HG03520 (cell line): Measurements from ENCODE around the gene CEACAM21.
"Not testable (repeated sequence)": the region's sequence is repeated elsewhere in the genome, so short reads cannot be mapped to it uniquely, and the experiment has no call there.

Experiments used
- ATAC-seq: cut with Tn5 transposase; IDR thresholded peaks from one replicate; pipeline ENCODE4 v1.9.1; 2021; ENCODE audit warnings: mild to moderate bottlenecking, moderate library complexity; ENCODE audit not compliant: unreplicated experiment

CEACAM21 gene

GRCh38 chr19:41548954-41549688 is 26.8 kb upstream of the CEACAM21 start:
- ATAC-seq = peak; percentile 51

- ATAC-seq = no peak
Observed at GRCh38 chr19:41549884-41550283, 26.1 kb upstream of the CEACAM21 start.

- no peak for ATAC-seq
Observed at GRCh38 chr19:41551212-41551610, 24.8 kb upstream of the CEACAM21 start.

- no peak for ATAC-seq
Observed at GRCh38 chr19:41551711-41552110, 24.3 kb upstream of the CEACAM21 start.

DNA sequence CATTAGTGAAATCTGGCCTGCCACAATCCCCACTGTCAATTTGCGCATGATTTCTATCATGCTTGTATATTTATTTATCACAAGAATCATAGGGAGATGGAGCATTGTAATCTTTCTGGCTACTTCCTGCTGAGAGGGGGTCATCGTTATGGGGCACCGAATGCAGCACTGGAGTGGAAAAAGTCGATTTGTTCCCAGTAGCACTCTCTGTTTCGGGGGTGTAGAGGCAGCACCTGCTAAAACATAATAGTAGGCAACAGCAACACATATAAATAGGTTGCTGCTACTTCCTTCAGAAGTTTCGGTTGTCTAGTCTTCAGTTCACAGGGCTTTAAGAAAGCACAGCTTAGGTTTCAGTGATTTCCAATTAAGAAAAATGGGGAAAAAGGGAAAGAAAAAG is 23.4 kb upstream of the CEACAM21 start:
- ATAC-seq = no peak

DNA sequence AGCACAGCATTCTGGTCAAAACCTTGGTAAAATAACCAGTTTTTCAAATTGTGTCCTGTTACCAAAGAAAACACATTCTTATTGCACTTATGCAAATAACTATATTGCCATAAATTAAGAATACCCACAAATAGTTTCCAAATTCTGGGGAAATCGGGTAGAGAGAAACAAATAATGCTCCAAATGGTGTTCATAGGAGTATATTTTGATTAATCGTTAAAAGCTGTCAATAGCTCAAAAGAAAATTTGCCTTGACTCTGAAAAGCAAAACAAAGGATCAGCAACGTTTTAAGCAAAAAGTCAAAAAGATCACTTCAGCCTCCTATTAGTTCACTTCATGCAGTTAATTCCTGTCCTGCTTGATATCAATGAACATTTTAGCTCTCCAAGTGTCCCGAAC is 22.2 kb upstream of the CEACAM21 start:
- no peak for ATAC-seq

DNA sequence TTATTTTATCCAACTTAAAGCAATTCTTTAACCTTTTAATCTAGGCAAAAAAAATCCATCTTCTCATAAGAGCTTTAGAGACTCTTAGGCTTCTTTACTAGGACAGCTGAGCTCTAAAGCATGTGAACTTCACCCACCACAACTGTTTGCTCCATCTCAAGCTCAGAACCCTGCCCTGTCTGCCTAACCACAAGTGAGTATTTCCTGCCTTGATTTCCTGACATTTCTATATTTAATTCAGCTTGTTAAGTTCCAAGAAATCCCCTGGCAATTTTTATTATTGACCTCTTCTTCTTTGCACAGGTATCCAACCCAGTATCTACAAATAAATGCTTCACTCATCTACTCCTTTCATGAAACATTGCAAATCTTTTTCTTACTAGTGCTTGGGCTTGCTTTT is 21.1 kb upstream of the CEACAM21 start:
- no peak for ATAC-seq

GRCh38 chr19:41555748-41556147 is 20.2 kb upstream of the CEACAM21 start:
- ATAC-seq = no peak

- no peak for ATAC-seq
Observed at GRCh38 chr19:41563854-41564514, 12.0 kb upstream of the CEACAM21 start.

DNA sequence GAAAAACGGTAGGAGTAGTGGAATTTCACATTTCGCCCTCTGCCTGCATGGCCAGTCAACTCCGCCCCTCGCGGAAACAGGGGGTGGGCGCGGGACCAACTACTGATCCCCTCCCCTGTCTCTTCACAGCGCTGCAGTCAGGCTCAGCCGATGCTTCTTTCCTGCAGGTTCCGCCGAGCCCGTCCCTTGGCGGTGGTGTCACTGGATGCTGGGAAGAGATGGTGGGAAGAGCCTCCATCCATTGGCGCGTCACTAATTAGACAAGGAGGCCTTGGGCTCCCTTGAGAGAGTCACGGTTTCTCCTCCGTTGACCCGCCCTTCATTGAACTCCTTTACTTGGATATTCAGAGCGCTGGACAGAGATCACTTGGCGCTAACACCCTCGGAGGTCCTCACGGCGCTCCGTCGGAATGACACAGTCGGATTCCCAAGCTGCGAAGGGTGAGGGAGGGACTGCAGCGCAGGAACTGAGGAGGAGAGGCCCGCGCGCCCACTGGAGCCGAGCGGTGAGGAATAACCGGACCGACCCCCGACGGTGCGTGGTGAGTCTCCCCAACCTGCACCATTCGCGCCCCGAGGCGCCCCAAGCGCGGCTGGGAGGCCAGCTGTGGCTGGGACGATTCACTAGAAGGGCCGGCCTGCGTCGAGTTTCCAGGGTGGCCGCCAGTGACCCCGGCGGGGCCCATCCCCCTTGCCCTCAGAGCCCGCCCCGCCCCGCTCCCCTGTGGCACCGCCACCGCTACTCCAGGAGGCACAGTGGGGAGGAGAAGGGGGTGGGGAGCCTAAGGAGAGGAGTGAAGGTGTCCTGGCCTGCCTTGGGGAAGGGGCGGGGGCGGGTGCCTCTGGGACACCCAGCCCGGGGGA is 11.2 kb upstream of the CEACAM21 start:
- no peak for ATAC-seq

- no peak for ATAC-seq
Observed at GRCh38 chr19:41565379-41565720, 10.6 kb upstream of the CEACAM21 start.

DNA sequence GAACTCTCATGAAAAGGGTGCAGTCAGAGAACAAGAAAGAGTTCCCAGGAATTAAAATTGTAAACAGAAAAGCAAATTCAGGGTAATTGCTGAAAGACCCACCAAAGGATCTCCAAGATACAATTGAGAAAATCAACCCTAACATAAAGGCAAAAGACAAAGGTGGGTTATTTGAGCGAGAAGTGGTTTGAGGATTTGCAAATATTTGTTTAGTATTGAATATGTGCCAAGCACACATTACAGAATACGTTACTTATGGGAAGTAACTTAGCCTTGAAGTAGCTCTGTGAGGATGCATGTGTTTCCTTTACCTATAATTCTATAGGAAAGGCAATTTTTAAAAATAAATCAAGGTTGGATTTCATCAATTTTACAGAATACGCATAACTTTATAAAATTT is 10.0 kb upstream of the CEACAM21 start:
- ATAC-seq = no peak

DNA sequence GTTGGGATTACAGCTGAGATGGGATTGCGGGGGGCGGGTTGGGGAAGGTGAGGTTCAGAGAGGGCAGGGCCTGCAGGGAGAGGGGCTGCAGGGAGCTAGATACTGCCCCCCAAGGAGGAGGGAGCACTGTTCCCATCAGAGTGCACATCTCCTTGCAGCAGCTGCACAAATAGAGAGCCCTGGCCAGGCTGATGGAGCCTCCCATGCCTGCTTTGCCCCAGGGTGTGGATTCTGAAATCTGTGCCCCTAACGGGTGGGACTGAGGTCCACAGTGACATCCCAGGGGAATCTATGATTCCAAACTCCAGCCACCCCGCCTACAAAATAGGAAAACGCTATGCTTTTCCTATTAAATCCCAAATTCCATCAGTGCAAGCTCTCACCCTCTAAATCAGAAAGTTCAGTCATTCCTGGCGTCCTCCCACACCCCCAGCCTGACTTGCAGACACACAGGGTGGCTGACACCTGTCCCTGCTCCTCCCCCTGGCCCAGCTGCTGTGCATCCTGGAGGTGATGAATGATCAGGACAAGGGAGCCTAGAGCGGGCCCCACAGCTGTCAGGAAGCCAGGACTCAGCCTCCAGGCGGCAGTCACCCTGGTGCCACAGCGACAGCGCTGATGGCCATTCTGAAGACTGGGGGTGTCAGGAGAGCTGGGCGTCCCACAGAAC is 6.3 kb upstream of the CEACAM21 start:
- ATAC-seq = no peak

DNA sequence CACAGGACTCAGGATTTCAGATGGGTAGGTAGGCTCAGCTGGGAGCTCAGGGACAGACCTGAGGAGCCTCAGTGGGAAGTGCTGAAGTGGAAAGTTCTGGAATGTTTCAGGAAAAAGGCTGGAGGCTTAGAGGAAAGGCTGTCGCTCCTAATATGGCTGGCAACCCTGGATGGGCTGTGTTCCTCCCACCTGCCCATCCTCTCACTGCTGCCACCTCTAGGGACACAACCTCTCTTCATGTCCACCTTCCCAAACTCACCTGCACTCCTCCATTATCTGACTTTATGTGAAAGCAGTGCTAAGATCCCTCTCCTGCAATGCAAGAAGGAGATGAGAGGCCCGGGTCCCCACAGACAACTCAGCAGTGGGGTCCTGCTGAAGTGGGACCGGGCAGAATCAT is 5.8 kb upstream of the CEACAM21 start:
- ATAC-seq = no peak

GRCh38 chr19:41570639-41571112 is 5.3 kb upstream of the CEACAM21 start:
- no peak for ATAC-seq

DNA sequence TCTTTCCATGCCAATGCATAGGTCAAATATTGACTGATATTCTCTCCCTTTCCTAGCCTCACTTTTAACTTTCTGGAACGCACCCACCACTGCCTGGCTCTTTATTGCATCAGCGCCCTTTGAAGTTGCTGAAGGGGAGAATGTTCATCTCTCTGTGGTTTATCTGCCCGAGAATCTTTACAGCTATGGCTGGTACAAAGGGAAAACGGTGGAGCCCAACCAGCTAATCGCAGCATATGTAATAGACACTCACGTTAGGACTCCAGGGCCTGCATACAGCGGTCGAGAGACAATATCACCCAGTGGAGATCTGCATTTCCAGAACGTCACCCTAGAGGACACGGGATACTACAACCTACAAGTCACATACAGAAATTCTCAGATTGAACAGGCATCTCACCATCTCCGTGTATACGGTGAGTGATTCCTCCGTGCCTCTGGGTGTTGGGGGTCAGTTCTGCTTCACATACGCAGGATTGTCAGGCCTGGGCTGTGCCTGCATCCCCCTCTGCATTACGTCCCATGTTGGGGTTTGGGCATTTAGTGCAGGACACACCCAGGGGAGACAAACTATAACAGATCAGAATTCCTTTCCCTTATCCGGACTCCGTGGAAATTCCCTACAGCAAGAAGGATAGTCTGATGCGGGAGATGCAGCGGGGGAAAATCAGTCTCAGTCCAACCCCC is 1.3 kb downstream of the CEACAM21 start:
- ATAC-seq = no peak

- ATAC-seq = no peak
Observed at GRCh38 chr19:41577833-41578232, 1.9 kb downstream of the CEACAM21 start.

DNA sequence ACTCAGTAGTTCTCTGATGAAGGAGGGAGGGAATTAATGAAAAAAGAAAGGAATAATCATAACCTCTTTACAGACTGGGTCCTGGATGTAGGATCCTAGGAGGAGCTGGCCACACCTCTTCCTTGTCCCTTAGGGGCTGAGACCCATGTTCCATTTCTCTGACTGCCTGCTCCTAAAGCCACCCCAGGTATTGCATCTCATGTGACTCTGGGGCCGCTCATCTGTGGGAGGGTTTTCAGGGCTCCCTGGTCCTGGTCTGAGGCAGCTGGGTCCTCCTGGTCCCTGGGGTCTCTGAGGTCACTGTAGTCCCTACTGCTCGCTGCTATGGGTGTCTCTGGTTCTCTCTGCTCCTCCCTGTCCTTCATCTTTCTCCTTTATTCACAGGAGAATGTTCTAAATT is 2.9 kb downstream of the CEACAM21 start:
- no peak for ATAC-seq

GRCh38 chr19:41581068-41581467 is 5.1 kb downstream of the CEACAM21 start:
- not testable (repeated sequence) for ATAC-seq

GRCh38 chr19:41582577-41583182 is 6.7 kb downstream of the CEACAM21 start:
- ATAC-seq = not testable (repeated sequence)
